ENCODE results near the gene GNAS-AS1.
"Not testable (repeated sequence)": the region's sequence is repeated elsewhere in the genome, so short reads cannot be mapped to it uniquely, and the experiment has no call there.

The GNAS-AS1 gene

GRCh38 chr20:58837717-58838116 lies 13.0 kb downstream of the GNAS-AS1 start:
- Mint-ChIP-seq H3K4me1 (peaks cover 17% of the 10 kb centered on the region), H3K36me3 (no peaks in the 10 kb centered on the region), H3K27ac (no peak overlapping the region), H3K4me3 (no peak overlapping the region), H3K9me3 (no peaks in the 10 kb centered on the region), H3K27me3 (peaks cover 44% of the 10 kb centered on the region)
- ATAC-seq: no peak

- Mint-ChIP-seq H3K36me3 (no peaks in the 10 kb centered on the region), H3K27me3 (peaks cover 39% of the 10 kb centered on the region), H3K9me3 (no peaks in the 10 kb centered on the region), H3K4me1 (peaks cover 17% of the 10 kb centered on the region), H3K4me3 (no peak overlapping the region), H3K27ac (no peak overlapping the region)
- no peak for ATAC-seq
These were observed 14.0 kb downstream of the GNAS-AS1 start for GRCh38 chr20:58836616-58837204.

DNA sequence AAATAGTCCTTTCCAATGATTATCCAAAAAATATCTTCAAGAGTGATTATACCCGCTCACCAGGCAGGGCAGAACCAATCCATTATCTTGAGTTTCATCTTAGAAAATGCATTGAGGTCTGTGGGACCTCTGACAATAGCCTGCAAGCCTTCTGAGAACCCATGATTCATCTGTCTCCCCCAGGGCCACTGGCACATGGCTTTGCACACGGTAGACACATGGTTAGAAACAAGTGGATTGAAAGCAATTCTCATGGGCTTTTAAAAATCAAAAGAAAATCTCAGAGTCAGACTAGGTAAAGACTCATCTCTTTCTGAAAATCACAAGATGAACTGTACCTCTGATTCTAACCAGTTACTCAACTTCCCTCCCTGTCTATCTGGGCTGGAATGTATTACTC lies 15.5 kb downstream of the GNAS-AS1 start:
- no peaks in the 10 kb centered on the region for H3K36me3 Mint-ChIP-seq
- no peak overlapping the region for H3K27ac Mint-ChIP-seq
- H3K4me1 Mint-ChIP-seq: peaks cover 9% of the 10 kb centered on the region
- peaks cover 5% of the 10 kb centered on the region for H3K9me3 Mint-ChIP-seq
- no peak overlapping the region for H3K4me3 Mint-ChIP-seq
- H3K27me3 Mint-ChIP-seq: peaks cover 24% of the 10 kb centered on the region
- no peak for ATAC-seq

- peaks cover 3% of the 10 kb centered on the region for H3K36me3 Mint-ChIP-seq
- peaks cover 14% of the 10 kb centered on the region for H3K27me3 Mint-ChIP-seq
- peaks cover 10% of the 10 kb centered on the region for H3K9me3 Mint-ChIP-seq
- H3K27ac Mint-ChIP-seq: no peak overlapping the region
- no peaks in the 10 kb centered on the region for H3K4me1 Mint-ChIP-seq
- ATAC-seq: no peak
- no peak overlapping the region for H3K4me3 Mint-ChIP-seq
These were observed 16.8 kb downstream of the GNAS-AS1 start for GRCh38 chr20:58833921-58834320.

DNA sequence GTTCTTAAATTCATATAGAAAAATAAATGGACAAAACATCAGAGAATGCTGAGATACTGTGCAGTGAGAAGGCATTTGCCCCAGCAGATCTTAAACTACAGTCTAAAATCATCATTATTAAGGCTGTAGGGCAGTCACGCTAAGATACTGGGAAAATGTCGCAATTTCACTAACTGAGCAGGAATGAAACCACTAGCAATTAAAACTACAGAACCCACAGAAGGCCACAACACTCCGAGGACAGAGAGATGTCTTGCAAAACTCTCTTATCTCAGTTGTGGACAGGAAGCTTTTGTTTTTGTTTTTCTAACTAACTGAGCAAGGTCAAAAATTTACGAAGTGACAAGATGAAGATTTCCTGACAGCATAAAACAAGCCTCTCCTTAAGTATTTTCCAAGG lies 18.2 kb downstream of the GNAS-AS1 start:
- H3K4me1 Mint-ChIP-seq: no peaks in the 10 kb centered on the region
- no peak overlapping the region for H3K4me3 Mint-ChIP-seq
- peaks cover 10% of the 10 kb centered on the region for H3K9me3 Mint-ChIP-seq
- ATAC-seq: no peak
- H3K27me3 Mint-ChIP-seq: peaks cover 14% of the 10 kb centered on the region
- H3K36me3 Mint-ChIP-seq: peaks cover 5% of the 10 kb centered on the region
- no peak overlapping the region for H3K27ac Mint-ChIP-seq

DNA sequence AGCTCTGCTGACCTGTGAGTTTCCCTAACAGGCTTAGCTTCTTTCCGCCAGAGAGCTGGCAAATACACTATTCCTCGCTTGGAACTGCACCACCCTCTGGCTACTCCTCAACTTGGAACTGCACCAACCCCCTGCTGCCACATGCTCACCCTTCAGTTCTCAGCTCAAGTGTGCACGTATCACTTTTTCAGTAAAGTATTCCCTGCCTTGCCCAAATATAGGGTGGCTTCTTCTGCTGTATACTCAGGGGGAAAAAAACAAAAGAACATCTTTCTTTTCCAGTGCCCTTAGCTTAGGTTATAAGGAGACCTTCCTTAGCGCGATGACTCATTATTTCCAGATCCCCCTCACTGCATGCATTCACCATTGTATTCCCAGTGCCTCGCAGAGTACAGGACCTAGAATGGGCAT lies 21.2 kb downstream of the GNAS-AS1 start:
- H3K27ac Mint-ChIP-seq: no peak overlapping the region

GRCh38 chr20:58828804-58829203 lies 21.9 kb downstream of the GNAS-AS1 start:
- H3K36me3 Mint-ChIP-seq, H3K4me3 Mint-ChIP-seq, H3K27me3 Mint-ChIP-seq, H3K27ac Mint-ChIP-seq, ATAC-seq, H3K4me1 Mint-ChIP-seq: not testable (repeated sequence)
- H3K9me3 Mint-ChIP-seq: peaks cover 10% of the 10 kb centered on the region

More for the DNA sequence above, 21.2 kb downstream of the GNAS-AS1 start:
- peaks cover 10% of the 10 kb centered on the region for H3K9me3 Mint-ChIP-seq
- no peak overlapping the region for H3K4me3 Mint-ChIP-seq
- H3K4me1 Mint-ChIP-seq: no peaks in the 10 kb centered on the region
- H3K27me3 Mint-ChIP-seq: no peaks in the 10 kb centered on the region
- ATAC-seq: no peak
- H3K36me3 Mint-ChIP-seq: peaks cover 5% of the 10 kb centered on the region

GRCh38 chr20:58828136-58828535 lies 22.6 kb downstream of the GNAS-AS1 start:
- Mint-ChIP-seq H3K9me3 (peaks cover 10% of the 10 kb centered on the region), H3K36me3 (peaks cover 5% of the 10 kb centered on the region), H3K4me3 (no peak overlapping the region), H3K27me3 (no peaks in the 10 kb centered on the region), H3K27ac (no peak overlapping the region), H3K4me1 (no peaks in the 10 kb centered on the region)
- ATAC-seq: no peak

- H3K4me3 Mint-ChIP-seq: no peak overlapping the region
- H3K27me3 Mint-ChIP-seq: no peaks in the 10 kb centered on the region
- H3K9me3 Mint-ChIP-seq: peaks cover 12% of the 10 kb centered on the region
- no peaks in the 10 kb centered on the region for H3K4me1 Mint-ChIP-seq
- H3K36me3 Mint-ChIP-seq: peaks cover 7% of the 10 kb centered on the region
- ATAC-seq: no peak
- H3K27ac Mint-ChIP-seq: no peak overlapping the region
These were observed 24.4 kb downstream of the GNAS-AS1 start for GRCh38 chr20:58826271-58826670.

DNA sequence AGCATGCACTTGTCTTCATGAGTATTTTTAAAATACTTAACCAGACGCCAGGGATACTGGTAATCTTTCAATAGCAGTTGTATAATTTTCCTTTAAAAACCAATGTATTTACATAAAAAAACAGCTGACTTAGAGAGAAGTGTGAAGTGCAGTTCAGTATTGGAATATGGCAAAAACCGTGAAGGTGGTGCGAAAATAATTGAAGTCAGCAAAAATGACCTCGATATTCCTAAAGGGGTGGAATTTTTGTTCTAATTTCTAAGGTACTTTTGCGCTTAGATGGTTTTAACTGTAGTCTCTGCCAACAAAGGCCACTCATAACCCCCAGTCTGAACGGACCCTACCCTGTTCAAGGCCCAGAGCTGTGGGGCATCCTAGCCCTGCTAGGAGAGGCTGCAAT lies 25.3 kb downstream of the GNAS-AS1 start:
- no peak for ATAC-seq
- no peak overlapping the region for H3K27ac Mint-ChIP-seq
- peaks cover 15% of the 10 kb centered on the region for H3K36me3 Mint-ChIP-seq
- peaks cover 11% of the 10 kb centered on the region for H3K9me3 Mint-ChIP-seq
- no peaks in the 10 kb centered on the region for H3K4me1 Mint-ChIP-seq
- no peaks in the 10 kb centered on the region for H3K27me3 Mint-ChIP-seq
- no peak overlapping the region for H3K4me3 Mint-ChIP-seq

DNA sequence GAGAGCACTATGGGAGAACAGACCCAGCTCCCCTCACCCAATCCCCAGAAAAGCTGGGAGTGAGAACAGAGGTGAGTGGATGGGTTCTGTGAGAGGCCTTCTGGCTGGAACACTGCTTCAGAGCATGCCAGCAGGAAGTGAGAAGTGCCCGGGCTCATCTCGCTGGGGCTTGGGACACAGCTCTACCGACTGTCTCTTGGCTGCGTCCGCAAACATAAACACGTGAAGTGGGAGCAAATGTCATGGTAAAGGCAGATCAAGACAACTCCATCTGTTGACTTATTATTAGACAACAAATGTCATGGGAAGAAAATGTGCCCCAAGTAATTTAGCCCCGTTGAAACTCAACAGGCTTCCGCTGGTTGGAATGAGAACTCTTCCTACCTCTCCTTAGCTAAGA lies 25.9 kb downstream of the GNAS-AS1 start:
- Mint-ChIP-seq H3K4me3 (no peak overlapping the region), H3K4me1 (no peaks in the 10 kb centered on the region), H3K9me3 (peaks cover 6% of the 10 kb centered on the region), H3K36me3 (peaks cover 16% of the 10 kb centered on the region), H3K27me3 (no peaks in the 10 kb centered on the region), H3K27ac (no peak overlapping the region)
- no peak for ATAC-seq

- H3K9me3 Mint-ChIP-seq: peaks cover 3% of the 10 kb centered on the region
- ATAC-seq: no peak
- H3K4me3 Mint-ChIP-seq: no peak overlapping the region
- no peak overlapping the region for H3K27ac Mint-ChIP-seq
- H3K4me1 Mint-ChIP-seq: no peaks in the 10 kb centered on the region
- peaks cover 16% of the 10 kb centered on the region for H3K36me3 Mint-ChIP-seq
- no peaks in the 10 kb centered on the region for H3K27me3 Mint-ChIP-seq
These were observed 27.7 kb downstream of the GNAS-AS1 start for GRCh38 chr20:58822748-58823730.

- H3K4me3 Mint-ChIP-seq: no peak overlapping the region
- H3K27me3 Mint-ChIP-seq: peaks cover under 1% of the 10 kb centered on the region
- H3K36me3 Mint-ChIP-seq: peaks cover 16% of the 10 kb centered on the region
- peaks cover 3% of the 10 kb centered on the region for H3K9me3 Mint-ChIP-seq
- H3K4me1 Mint-ChIP-seq: no peaks in the 10 kb centered on the region
- ATAC-seq: no peak
- H3K27ac Mint-ChIP-seq: no peak overlapping the region
These were observed 28.6 kb downstream of the GNAS-AS1 start for GRCh38 chr20:58822149-58822548.

GRCh38 chr20:58820515-58820914 lies 30.2 kb downstream of the GNAS-AS1 start:
- not testable (repeated sequence) for ATAC-seq, H3K9me3 Mint-ChIP-seq, H3K27ac Mint-ChIP-seq, H3K4me1 Mint-ChIP-seq, H3K4me3 Mint-ChIP-seq
- Mint-ChIP-seq H3K27me3 (peaks cover 13% of the 10 kb centered on the region), H3K36me3 (peaks cover 16% of the 10 kb centered on the region)

- no peak for ATAC-seq
These were observed 30.8 kb downstream of the GNAS-AS1 start for GRCh38 chr20:58819921-58820320.

More at GRCh38 chr20:58819921-58820320, 30.8 kb downstream of the GNAS-AS1 start:
- Mint-ChIP-seq H3K36me3 (peaks cover 16% of the 10 kb centered on the region), H3K27ac (no peak overlapping the region), H3K9me3 (peaks cover 3% of the 10 kb centered on the region), H3K4me3 (no peak overlapping the region), H3K27me3 (peaks cover 17% of the 10 kb centered on the region), H3K4me1 (no peaks in the 10 kb centered on the region)

Measured in stimulated activated memory B cell treated with anti-CD40 and anti-IgM and Interleukin-4, amounts not matched to agents 10 μg/mL and 1 μg/mL and 100 μg/mL, for 72 hours (primary cell).